CD4-positive, alpha-beta T cell (primary cell): ENCODE results near the gene PLEK. TPM values are rescaled to one million over a fixed set of nuclear protein-coding genes. Genes with fewer than 3 reads are reported as not detected.
A peak's percentile ranks its signal among the peaks of the same experiment; 100 is the strongest.

Source experiments
- ATAC-seq: fragments of 200-7000 bp; cut with Tn5 transposase; one replicate; pipeline ENCODE4 v1.10.0; 2022; ENCODE audit warnings: mild to moderate bottlenecking; ENCODE audit not compliant: poor library complexity
- CTCF ChIA-PET: fragments of 350-600 bp; sonication (Branson Sonifier 250); formaldehyde crosslinking; loops from one replicate; lab custom pipeline; 2021; ENCODE audit warnings: antibody characterized with exemption, inconsistent platforms; lab: Charles Lee
- POLR2A ChIA-PET: fragments of 350-600 bp; sonication (Branson Sonifier 250); formaldehyde crosslinking; loops from one replicate; lab custom pipeline; 2021; ENCODE audit warnings: antibody characterized with exemption, inconsistent platforms; lab: Charles Lee
- DNase-seq, 14 experiments: peaks; one replicate each; pipeline ENCODE4 v3.0.0-alpha.2; 2013 to 2020; ENCODE audit warnings: mixed read lengths in 2 of 14
- H3K27ac ChIP-seq, 2 donors: one replicate each; pipeline versions ENCODE4 v1.5.1 to v1.7.0; 2013; ENCODE audit warnings: low read length in 2 of 2, low read depth in 1 of 2, mild to moderate bottlenecking in 1 of 2
- H3K27me3 ChIP-seq, 2 experiments: 1 replicate in 1 of 2; 2 replicates in 1 of 2; pipeline versions ENCODE4 v1.6.1 to v1.7.0; 2013; ENCODE audit warnings: low read length in 2 of 2, control low read depth in 1 of 2, mild to moderate bottlenecking in 1 of 2, moderate library complexity in 1 of 2; ENCODE audit not compliant: insufficient read depth in 2 of 2, control insufficient read depth in 1 of 2
- H3K36me3 ChIP-seq: one replicate; pipeline ENCODE4 v1.6.1; 2013; ENCODE audit warnings: low read length, control low read depth; ENCODE audit not compliant: insufficient read depth
- H3K4me1 ChIP-seq: one replicate; pipeline ENCODE4 v1.6.1; 2013; ENCODE audit warnings: low read length, control low read depth; ENCODE audit not compliant: insufficient read depth
- H3K4me3 ChIP-seq: one replicate; pipeline ENCODE4 v1.5.1; 2013; ENCODE audit warnings: mild to moderate bottlenecking, low read length, moderate library complexity
- H3K9me3 ChIP-seq, 2 experiments: 1 replicate in 1 of 2; 2 replicates in 1 of 2; pipeline versions ENCODE4 v1.6.1 to v1.7.0; 2013; ENCODE audit warnings: low read length in 2 of 2, mild to moderate bottlenecking in 2 of 2, control low read depth in 1 of 2, moderate library complexity in 1 of 2; ENCODE audit not compliant: control insufficient read depth in 1 of 2, insufficient read depth in 1 of 2
- H3K27ac Mint-ChIP-seq: one replicate; pipeline ENCODE4 v1.8.0; 2020; ENCODE audit warnings: mixed read lengths
- H3K27me3 Mint-ChIP-seq: one replicate; pipeline ENCODE4 v1.8.0; 2021; ENCODE audit warnings: mixed read lengths
- H3K36me3 Mint-ChIP-seq: one replicate; pipeline ENCODE4 v1.8.0; 2021; ENCODE audit warnings: low read depth, mixed read lengths
- H3K4me1 Mint-ChIP-seq: one replicate; pipeline ENCODE4 v1.8.0; 2021; ENCODE audit warnings: low read depth, mixed read lengths
- H3K4me3 Mint-ChIP-seq: one replicate; pipeline ENCODE4 v1.8.0; 2020; ENCODE audit warnings: mild to moderate bottlenecking, mixed read lengths
- H3K9me3 Mint-ChIP-seq: one replicate; pipeline ENCODE4 v1.8.0; 2020; ENCODE audit warnings: mixed read lengths
- CTCF ChIP-seq: fragments of 200-600 bp; IDR thresholded peaks from one replicate; pipeline ENCODE4 v1.8.0; 2022; ENCODE audit warnings: antibody characterized with exemption, mild to moderate bottlenecking
- intact Hi-C, 2 experiments: fragments of 100-400 bp; cut with DNase I in 1 of 2; cut with micrococcal nuclease in 1 of 2; formaldehyde crosslinking; loops; one replicate each; pipeline versions ENCODE4 v1.15.1 to v1.9.0; 2023 to 2025; cut with DNase I, micrococcal nuclease
- total RNA-seq, 174 experiments: library from RNA in 2 of 174; stranded (reverse) in 2 of 174; gene quantifications; one replicate each; pipeline ENCODE4 v1.2.3 and lab custom pipeline; 2021 to 2026

Gene PLEK
- total RNA-seq, 2 experiments from 2014 or later: 5.3 to 6.3 TPM

- POLR2A ChIA-PET: no interaction called here
- Mint-ChIP-seq H3K27ac (no peak overlapping the region), H3K27me3 (peaks cover 22% of the 10 kb centered on the region), H3K4me3 (no peak overlapping the region), H3K4me1 (no peaks in the 10 kb centered on the region), H3K9me3 (no peaks in the 10 kb centered on the region), H3K36me3 (no peaks in the 10 kb centered on the region)
- no peak overlapping the region for H3K27ac ChIP-seq
- H3K9me3 ChIP-seq: no peaks in the 10 kb centered on the region
- H3K4me3 ChIP-seq: no peak overlapping the region
- TF ChIP-seq CTCF: no peak
- CTCF ChIA-PET: no interaction called here
- H3K36me3 ChIP-seq: no peaks in the 10 kb centered on the region
- no peaks in the 10 kb centered on the region for H3K4me1 ChIP-seq
- no peak for ATAC-seq
- DNase-seq: no peak
- intact Hi-C loops: no loop called here
- no peaks in the 10 kb centered on the region for H3K27me3 ChIP-seq
Measured at GRCh38 chr2:68351997-68352396, 13.1 kb upstream of the PLEK start.

DNA sequence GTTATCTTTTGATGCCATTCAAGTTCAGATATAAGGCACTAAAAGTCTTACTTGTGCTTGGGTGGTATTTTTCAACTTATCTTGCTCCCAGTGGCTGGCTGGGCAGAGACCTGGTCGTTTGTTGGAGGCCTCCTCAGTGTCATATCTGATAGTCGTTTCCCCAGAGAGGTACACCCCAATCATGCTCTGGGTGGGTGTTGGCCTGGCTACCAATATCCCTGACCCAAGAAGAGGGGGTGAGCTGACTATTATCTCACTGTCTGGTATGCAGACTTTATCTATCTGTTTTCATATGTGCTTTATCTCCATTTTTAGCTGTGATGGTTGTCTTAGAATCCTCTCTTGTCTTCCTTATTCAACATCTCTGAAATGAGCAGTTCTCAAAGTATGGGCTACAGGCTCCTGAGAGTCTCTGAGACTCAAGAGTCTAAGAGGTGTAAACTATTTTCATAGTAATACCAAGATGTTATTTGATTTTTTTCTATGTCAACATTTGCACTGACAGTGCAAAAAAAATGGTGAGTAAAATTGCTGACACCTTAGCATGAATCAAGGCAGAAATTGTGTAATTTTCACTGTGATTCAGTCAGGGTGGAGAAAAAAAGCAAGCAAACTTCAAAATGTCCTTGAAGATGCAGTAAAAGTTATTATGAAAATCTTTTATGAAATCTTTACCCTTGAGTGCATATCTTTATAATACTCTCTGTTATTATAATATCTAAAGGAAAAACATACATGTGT lies 12.3 kb upstream of the PLEK start:
- Histone ChIP-seq H3K27me3 (no peaks in the 10 kb centered on the region), H3K4me3 (no peak overlapping the region), H3K9me3 (no peaks in the 10 kb centered on the region), H3K27ac (no peak overlapping the region), H3K4me1 (no peaks in the 10 kb centered on the region), H3K36me3 (no peaks in the 10 kb centered on the region)
- DNase-seq (peak in 1 of 14 experiments; percentile 8), ATAC-seq (no peak)
- no peak overlapping the region for H3K27ac Mint-ChIP-seq
- intact Hi-C loops: no loop called here
- no peak for TF ChIP-seq CTCF
- POLR2A ChIA-PET: no interaction called here
- H3K4me3 Mint-ChIP-seq: no peak overlapping the region
- no peaks in the 10 kb centered on the region for H3K36me3 Mint-ChIP-seq
- CTCF ChIA-PET: no interaction called here
- peaks cover 14% of the 10 kb centered on the region for H3K27me3 Mint-ChIP-seq
- H3K9me3 Mint-ChIP-seq: no peaks in the 10 kb centered on the region
- H3K4me1 Mint-ChIP-seq: no peaks in the 10 kb centered on the region

DNA sequence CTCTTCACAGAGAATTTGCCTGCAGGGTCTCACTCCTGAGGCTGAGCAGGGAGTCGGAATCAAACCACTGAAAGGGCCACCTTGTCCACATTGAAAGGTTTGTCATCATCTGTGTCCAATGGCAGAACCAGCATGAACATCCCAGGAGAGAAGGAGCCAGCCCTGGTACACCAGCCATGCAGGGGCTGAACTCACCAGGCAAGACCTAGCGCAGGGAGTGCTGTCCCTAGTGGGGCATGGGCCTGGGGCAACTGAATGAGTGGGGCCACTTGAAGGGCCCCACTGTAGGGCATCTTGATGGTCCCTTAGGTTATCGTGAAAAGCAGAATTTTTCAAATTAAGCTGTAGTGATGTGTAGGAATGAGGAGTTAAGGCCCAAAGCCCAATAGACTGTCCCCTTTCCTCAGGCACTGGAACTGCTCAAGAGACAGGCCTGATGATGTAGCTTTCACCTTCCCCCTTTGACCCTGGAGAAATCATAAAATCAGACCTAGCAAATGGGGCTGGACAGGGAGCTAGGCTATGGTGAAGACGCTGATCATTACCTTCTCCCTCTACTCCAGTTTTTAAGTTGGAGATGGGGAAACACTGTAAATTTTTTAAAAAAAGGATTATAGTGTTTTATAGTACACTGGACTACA lies 8.4 kb upstream of the PLEK start:
- ATAC-seq: no peak
- no peak for TF ChIP-seq CTCF
- ChIA-PET CTCF (no interaction called here), POLR2A (no interaction called here)
- H3K36me3 ChIP-seq: no peaks in the 10 kb centered on the region
- no peaks in the 10 kb centered on the region for H3K9me3 Mint-ChIP-seq
- no peaks in the 10 kb centered on the region for H3K27me3 ChIP-seq
- no peak overlapping the region for H3K27ac Mint-ChIP-seq
- H3K27me3 Mint-ChIP-seq: no peaks in the 10 kb centered on the region
- H3K27ac ChIP-seq: no peak overlapping the region
- no peak overlapping the region for H3K4me3 Mint-ChIP-seq
- intact Hi-C loops: no loop called here
- H3K4me3 ChIP-seq: no peak overlapping the region
- no peaks in the 10 kb centered on the region for H3K4me1 ChIP-seq
- no peaks in the 10 kb centered on the region for H3K9me3 ChIP-seq
- no peaks in the 10 kb centered on the region for H3K36me3 Mint-ChIP-seq
- peaks cover under 1% of the 10 kb centered on the region for H3K4me1 Mint-ChIP-seq
- DNase-seq: no peak
